ENCODE measurements around the gene ATXN1.

- TF ChIP-seq CTCF (IDR thresholded peaks at IDR 0.05) = no peak
- no peak for TF ChIP-seq POLR2A (IDR thresholded peaks at IDR 0.05)
Measured at GRCh38 chr6:16774437-16774836, 13.2 kb upstream of the ATXN1 start.
